Ascending aorta (tissue), 2 donors: ENCODE measurements around the gene CHCHD2. TPM values are rescaled to one million over a fixed set of nuclear protein-coding genes. Genes with fewer than 3 reads are reported as not detected.

Experiments
- DNase-seq, 2 donors: peaks; one replicate each; pipeline ENCODE4 v3.0.0-alpha.2; 2019; ENCODE audit warnings: low spot score in 2 of 2
- H3K27ac ChIP-seq, 2 donors: fragments of 200-600 bp; sonication (generic); one replicate each; pipeline ENCODE4 v1.5.1; 2016 to 2017; ENCODE audit warnings: mild to moderate bottlenecking in 1 of 2
- H3K27me3 ChIP-seq: fragments of 200-600 bp; sonication (generic); one replicate; pipeline ENCODE4 v1.5.1; 2017
- H3K36me3 ChIP-seq, 2 donors: fragments of 200-600 bp; sonication (generic); one replicate each; pipeline ENCODE4 v1.5.1; 2016
- H3K4me1 ChIP-seq, 2 donors: fragments of 200-600 bp; sonication (generic); one replicate each; pipeline ENCODE4 v1.5.1; 2016 to 2017; ENCODE audit warnings: mild to moderate bottlenecking in 1 of 2
- H3K4me3 ChIP-seq, 2 donors: fragments of 200-600 bp; sonication (generic); one replicate each; pipeline ENCODE4 v1.5.1; 2016 to 2017; ENCODE audit warnings: mild to moderate bottlenecking in 1 of 2
- H3K9me3 ChIP-seq, 2 donors: fragments of 200-600 bp; sonication (generic); one replicate each; pipeline ENCODE4 v1.5.1; 2016
- intact Hi-C: fragments of 100-400 bp; cut with DNase I; formaldehyde crosslinking; loops from one replicate; pipeline ENCODE4 v1.15.1; 2023
- total RNA-seq: library from RNA; depleted of rRNA; stranded (reverse); fragments of >200 nt; gene quantifications from one replicate; pipeline ENCODE4 v1.1.0, GENCODE V29; 2016
- TF ChIP-seq, protein P1 (sequence below), 3 experiments: fragments of 200-600 bp in 2 of 3; fragments of 450-650 bp in 1 of 3; sonication (generic) in 2 of 3; IDR thresholded peaks; one replicate each; pipeline ENCODE4 v1.5.1; 2016 to 2019; ENCODE audit warnings: antibody characterized with exemption in 3 of 3, mild to moderate bottlenecking in 1 of 3, moderate library complexity in 1 of 3

CHCHD2 gene
- total RNA-seq, 1 donor from 2014 or later: 323 TPM

DNA sequence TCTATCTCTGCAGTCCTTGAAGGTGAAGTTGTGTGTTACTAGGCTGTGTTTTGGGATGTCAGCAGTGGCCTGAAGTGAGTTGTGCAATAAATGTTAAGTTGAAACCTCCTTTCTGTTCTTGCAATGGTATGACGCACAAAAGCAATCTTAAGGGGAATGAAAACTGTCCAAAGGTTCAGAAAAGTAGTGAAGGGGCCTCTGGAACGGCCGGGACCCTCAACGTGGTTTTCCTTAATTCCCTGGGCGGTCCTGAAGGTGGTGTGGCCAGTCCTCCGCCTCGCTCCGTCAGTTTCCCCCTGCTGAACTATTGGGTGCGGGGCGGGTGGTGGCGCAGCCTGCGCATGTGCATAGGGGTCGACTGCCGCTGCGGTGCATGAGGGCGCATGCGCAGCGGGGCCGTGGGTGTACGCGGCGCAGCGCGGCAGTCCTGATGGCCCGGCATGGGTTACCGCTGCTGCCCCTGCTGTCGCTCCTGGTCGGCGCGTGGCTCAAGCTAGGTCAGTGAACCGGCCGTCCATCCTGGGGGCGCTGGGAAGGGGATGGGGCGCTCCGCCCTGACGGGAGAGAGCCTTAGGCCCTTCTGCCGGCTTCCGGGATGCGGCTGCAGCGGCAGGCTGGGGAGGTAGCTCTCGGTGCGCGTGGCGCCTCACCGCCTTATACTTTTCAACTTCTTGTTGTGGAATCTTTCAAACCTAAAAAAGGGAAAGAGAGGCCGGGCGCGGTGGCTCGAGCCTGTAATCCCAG, 42.2 kb downstream of the CHCHD2 start, which contains the start of gene SUMF2:
Gene SUMF2, plus strand, starts transcription at position 405 of the 744 bp plus-strand sequence. Its CDS starts 26 bp downstream, at position 431.
- Histone ChIP-seq H3K27me3 (no peaks in the 10 kb centered on the region), H3K4me1 (peaks cover 0 to 7% of the 10 kb centered on the region in 2 donors), H3K27ac (peak within 1 kb of the TSS; percentile 93), H3K9me3 (no peaks in the 10 kb centered on the region), H3K36me3 (peaks cover 28 to 38% of the 10 kb centered on the region in 2 donors), H3K4me3 (peak within 1 kb of the TSS; percentile 80 to 98)
- DNase-seq: peak; percentile 67 to 95
- intact Hi-C loops: loop anchor here (1.0 to 2.0 kb wide), 3 partner anchors 13 to 99 kb away; partner anchors contain the start of genes CCT6A, CHCHD2, NIPSNAP2 and PSPH
- TF ChIP-seq, protein P1, sequence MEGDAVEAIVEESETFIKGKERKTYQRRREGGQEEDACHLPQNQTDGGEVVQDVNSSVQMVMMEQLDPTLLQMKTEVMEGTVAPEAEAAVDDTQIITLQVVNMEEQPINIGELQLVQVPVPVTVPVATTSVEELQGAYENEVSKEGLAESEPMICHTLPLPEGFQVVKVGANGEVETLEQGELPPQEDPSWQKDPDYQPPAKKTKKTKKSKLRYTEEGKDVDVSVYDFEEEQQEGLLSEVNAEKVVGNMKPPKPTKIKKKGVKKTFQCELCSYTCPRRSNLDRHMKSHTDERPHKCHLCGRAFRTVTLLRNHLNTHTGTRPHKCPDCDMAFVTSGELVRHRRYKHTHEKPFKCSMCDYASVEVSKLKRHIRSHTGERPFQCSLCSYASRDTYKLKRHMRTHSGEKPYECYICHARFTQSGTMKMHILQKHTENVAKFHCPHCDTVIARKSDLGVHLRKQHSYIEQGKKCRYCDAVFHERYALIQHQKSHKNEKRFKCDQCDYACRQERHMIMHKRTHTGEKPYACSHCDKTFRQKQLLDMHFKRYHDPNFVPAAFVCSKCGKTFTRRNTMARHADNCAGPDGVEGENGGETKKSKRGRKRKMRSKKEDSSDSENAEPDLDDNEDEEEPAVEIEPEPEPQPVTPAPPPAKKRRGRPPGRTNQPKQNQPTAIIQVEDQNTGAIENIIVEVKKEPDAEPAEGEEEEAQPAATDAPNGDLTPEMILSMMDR (IDR thresholded peaks at IDR 0.05): peak in 1 of 3 experiments; percentile 33

- H3K4me3 ChIP-seq: peak overlapping the region; percentile 80 to 98
- H3K9me3 ChIP-seq: no peaks in the 10 kb centered on the region
- peaks cover 27 to 38% of the 10 kb centered on the region in 2 donors for H3K36me3 ChIP-seq
- H3K27ac ChIP-seq: peak overlapping the region; percentile 93
- no peaks in the 10 kb centered on the region for H3K27me3 ChIP-seq
- intact Hi-C loops: no loop called here
- peaks cover 0 to 7% of the 10 kb centered on the region in 2 donors for H3K4me1 ChIP-seq
- no peak for DNase-seq
- TF ChIP-seq, protein P1 (IDR thresholded peaks at IDR 0.05): no peak
Observed at GRCh38 chr7:56063500-56063881, 42.8 kb downstream of the CHCHD2 start.

DNA sequence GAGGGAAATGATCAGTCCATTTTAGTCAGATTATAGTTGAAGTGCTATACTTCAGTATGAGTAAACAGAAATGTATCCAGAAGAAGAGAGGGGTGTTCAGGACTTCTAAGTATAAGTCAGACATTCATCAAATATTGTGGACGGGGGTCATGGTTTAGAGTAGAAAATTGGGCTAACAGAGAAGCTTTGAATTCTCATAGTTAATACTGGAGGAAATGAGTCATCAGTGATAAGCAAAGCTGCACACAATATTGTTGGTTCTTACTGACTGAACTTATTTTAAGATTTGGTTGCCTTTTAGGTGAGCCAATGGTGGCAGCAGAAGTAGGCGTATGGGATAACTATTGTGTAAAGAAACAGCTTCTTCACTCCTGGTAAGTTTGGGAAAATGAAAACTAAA, 43.9 kb downstream of the CHCHD2 start:
- no peak for DNase-seq
- intact Hi-C loops: no loop called here
- TF ChIP-seq, protein P1 (IDR thresholded peaks at IDR 0.05): no peak
- Histone ChIP-seq H3K36me3 (peaks cover 34 to 45% of the 10 kb centered on the region in 2 donors), H3K4me3 (no peak overlapping the region), H3K9me3 (no peaks in the 10 kb centered on the region), H3K27me3 (no peaks in the 10 kb centered on the region), H3K27ac (peak overlapping the region; percentile 38 to 93), H3K4me1 (peaks cover 0 to 7% of the 10 kb centered on the region in 2 donors)

- TF ChIP-seq, protein P1 (IDR thresholded peaks at IDR 0.05): no peak
- intact Hi-C loops: loop anchor here (5.0 kb wide), 2 partner anchors 482 to 687 kb away; partner anchors contain the start of genes LANCL2 and VOPP1
- H3K9me3 ChIP-seq: no peaks in the 10 kb centered on the region
- H3K4me3 ChIP-seq: no peak overlapping the region
- peaks cover 48 to 54% of the 10 kb centered on the region in 2 donors for H3K36me3 ChIP-seq
- DNase-seq: no peak
- peaks cover 0 to 22% of the 10 kb centered on the region in 2 donors for H3K4me1 ChIP-seq
- H3K27me3 ChIP-seq: no peaks in the 10 kb centered on the region
- no peak overlapping the region for H3K27ac ChIP-seq
Observed at GRCh38 chr7:56053993-56054392, 52.3 kb downstream of the CHCHD2 start.

GRCh38 chr7:56053379-56053778, 52.9 kb downstream of the CHCHD2 start:
- no peak for DNase-seq
- Histone ChIP-seq H3K4me3 (peak overlapping the region in 1 of 2 donors; percentile 94), H3K27ac (no peak overlapping the region), H3K27me3 (no peaks in the 10 kb centered on the region), H3K9me3 (no peaks in the 10 kb centered on the region), H3K4me1 (peaks cover 0 to 22% of the 10 kb centered on the region in 2 donors), H3K36me3 (peaks cover 44 to 49% of the 10 kb centered on the region in 2 donors)
- TF ChIP-seq, protein P1 (IDR thresholded peaks at IDR 0.05): no peak
- intact Hi-C loops: loop anchor here (5.0 kb wide), 2 partner anchors 481 to 686 kb away; partner anchors contain the start of genes LANCL2 and VOPP1

Other genes with a start within 250 kb of the CHCHD2 start
- gene SEPTIN14, start 243.7 kb downstream of the CHCHD2 start, total RNA-seq: not detected
- gene ZNF713, start 219.0 kb downstream of the CHCHD2 start, total RNA-seq: 4.5 TPM
- 0.43 TPM for gene MRPS17, start 154.6 kb downstream of the CHCHD2 start, total RNA-seq
- 33.3 TPM for gene NIPSNAP2, start 141.9 kb downstream of the CHCHD2 start, total RNA-seq
- not detected for gene PSPH, start 55.0 kb downstream of the CHCHD2 start, total RNA-seq
- 86.2 TPM for gene CCT6A, start 54.7 kb downstream of the CHCHD2 start, total RNA-seq
- gene SUMF2, start 42.2 kb downstream of the CHCHD2 start, total RNA-seq: 74.6 TPM
- gene PHKG1, start 13.5 kb downstream of the CHCHD2 start, total RNA-seq: 1.1 TPM
- not detected for gene NUPR2, start 9.9 kb upstream of the CHCHD2 start, total RNA-seq